Hematopoietic multipotent progenitor cell treated with erythropoietin and hydrocortisone succinate and interleukin-3 and kit ligand, for 17 days (in vitro differentiated cells): Measurements from ENCODE around the gene SNX25.

Experiments used
- DNase-seq: peaks from one replicate; pipeline ENCODE4 v3.0.0-alpha.2; 2015; ENCODE audit warnings: low spot score

SNX25 gene

GRCh38 chr4:185265942-185266341, 56.5 kb downstream of the SNX25 start:
- no peak for DNase-seq

GRCh38 chr4:185269286-185269685, 59.9 kb downstream of the SNX25 start:
- no peak for DNase-seq

GRCh38 chr4:185270037-185270436, 60.6 kb downstream of the SNX25 start:
- DNase-seq: no peak

- no peak for DNase-seq
These were observed 61.5 kb downstream of the SNX25 start for GRCh38 chr4:185270885-185271284.

- no peak for DNase-seq
These were observed 62.8 kb downstream of the SNX25 start for GRCh38 chr4:185272245-185272644.

- no peak for DNase-seq
These were observed 66.1 kb downstream of the SNX25 start for GRCh38 chr4:185275501-185275900.

- no peak for DNase-seq
These were observed 66.6 kb downstream of the SNX25 start for GRCh38 chr4:185276036-185276435.

GRCh38 chr4:185278716-185279115, 69.3 kb downstream of the SNX25 start:
- DNase-seq: no peak

GRCh38 chr4:185280608-185281007, 71.2 kb downstream of the SNX25 start:
- DNase-seq: no peak

- no peak for DNase-seq
These were observed 73.6 kb downstream of the SNX25 start for GRCh38 chr4:185282968-185283367.

GRCh38 chr4:185283723-185284122, 74.3 kb downstream of the SNX25 start:
- DNase-seq: no peak

- DNase-seq: no peak
These were observed 76.4 kb downstream of the SNX25 start for GRCh38 chr4:185285632-185286393.

- no peak for DNase-seq
These were observed 77.2 kb downstream of the SNX25 start for GRCh38 chr4:185286571-185286970.

- no peak for DNase-seq
These were observed 77.6 kb downstream of the SNX25 start for GRCh38 chr4:185287031-185287430.

GRCh38 chr4:185290018-185290607, 80.7 kb downstream of the SNX25 start:
- DNase-seq: no peak

- no peak for DNase-seq
These were observed 81.3 kb downstream of the SNX25 start for GRCh38 chr4:185290656-185291055.

- no peak for DNase-seq
These were observed 83.8 kb downstream of the SNX25 start for GRCh38 chr4:185293202-185293601.

GRCh38 chr4:185296665-185297460, 87.5 kb downstream of the SNX25 start:
- DNase-seq: no peak

- DNase-seq: no peak
These were observed 89.5 kb downstream of the SNX25 start for GRCh38 chr4:185298728-185299430.

GRCh38 chr4:185304541-185304940, 95.1 kb downstream of the SNX25 start:
- DNase-seq: no peak

GRCh38 chr4:185304944-185305690, 95.7 kb downstream of the SNX25 start:
- no peak for DNase-seq

- DNase-seq: no peak
These were observed 96.6 kb downstream of the SNX25 start for GRCh38 chr4:185305979-185306442.
